GM19324 (cell line): ENCODE results near the gene VDR.

Experiments used
- ATAC-seq: cut with Tn5 transposase; IDR thresholded peaks from one replicate; pipeline ENCODE4 v1.9.1; 2021; ENCODE audit warnings: mild to moderate bottlenecking, moderate library complexity; ENCODE audit not compliant: unreplicated experiment, low FRiP score

The VDR gene

DNA sequence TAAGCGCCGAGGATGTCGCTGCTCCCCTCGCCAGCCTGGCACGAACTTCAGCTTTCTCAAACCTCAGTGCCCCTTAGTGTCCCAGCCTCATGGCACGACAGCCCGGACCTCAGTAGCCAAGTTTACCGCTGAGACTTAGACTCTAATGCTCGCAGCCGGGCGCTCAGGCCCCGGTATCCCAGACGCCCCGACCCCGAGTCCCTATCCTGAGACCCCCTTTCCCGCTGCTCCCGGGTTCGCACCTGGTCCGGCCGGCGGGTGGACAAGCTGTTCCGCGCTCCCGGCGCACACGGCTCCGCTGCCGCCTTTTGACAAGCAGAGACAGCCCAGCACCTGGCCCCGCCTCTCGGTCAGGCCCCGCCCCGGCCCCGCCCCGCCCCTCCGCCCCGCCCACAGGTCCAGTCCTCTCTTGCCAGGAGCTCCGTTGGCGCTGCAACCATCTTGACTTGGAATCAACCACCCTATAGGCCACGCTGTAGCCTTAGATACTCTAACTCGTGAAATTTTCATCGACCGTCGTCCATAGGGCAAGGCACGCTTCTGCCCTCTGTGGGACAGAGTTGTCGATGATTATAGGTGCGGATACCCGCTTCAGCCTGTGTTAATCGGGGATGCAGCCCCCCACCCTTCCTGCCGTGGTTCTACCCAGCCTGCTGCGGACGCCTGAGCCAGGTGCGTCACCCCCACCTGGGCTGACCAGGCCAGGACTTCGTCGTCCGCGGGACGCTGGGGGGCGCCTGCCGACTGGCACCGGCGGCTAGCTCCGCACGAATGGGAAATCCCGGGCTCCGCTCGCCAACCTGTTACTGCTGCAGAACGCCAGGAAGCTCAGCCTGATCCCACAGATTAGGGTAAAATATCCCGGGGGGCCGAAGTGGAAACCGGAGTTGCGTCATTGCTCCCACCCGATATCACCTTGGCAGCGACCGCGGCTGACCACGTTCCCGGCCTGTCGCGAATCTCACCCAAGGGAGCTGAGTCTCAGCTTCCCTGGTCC lies at the start of gene VDR:
Gene VDR, minus strand, starts transcription at position 282 of the 997 bp plus-strand sequence. CDS start 25,881 bp downstream, outside the sequence.
- ATAC-seq: peak; percentile 57

- ATAC-seq: no peak
These were observed 49.3 kb upstream of the VDR start for GRCh38 chr12:47954058-47954457.

GRCh38 chr12:47950856-47951468 lies 46.2 kb upstream of the VDR start:
- ATAC-seq: no peak

DNA sequence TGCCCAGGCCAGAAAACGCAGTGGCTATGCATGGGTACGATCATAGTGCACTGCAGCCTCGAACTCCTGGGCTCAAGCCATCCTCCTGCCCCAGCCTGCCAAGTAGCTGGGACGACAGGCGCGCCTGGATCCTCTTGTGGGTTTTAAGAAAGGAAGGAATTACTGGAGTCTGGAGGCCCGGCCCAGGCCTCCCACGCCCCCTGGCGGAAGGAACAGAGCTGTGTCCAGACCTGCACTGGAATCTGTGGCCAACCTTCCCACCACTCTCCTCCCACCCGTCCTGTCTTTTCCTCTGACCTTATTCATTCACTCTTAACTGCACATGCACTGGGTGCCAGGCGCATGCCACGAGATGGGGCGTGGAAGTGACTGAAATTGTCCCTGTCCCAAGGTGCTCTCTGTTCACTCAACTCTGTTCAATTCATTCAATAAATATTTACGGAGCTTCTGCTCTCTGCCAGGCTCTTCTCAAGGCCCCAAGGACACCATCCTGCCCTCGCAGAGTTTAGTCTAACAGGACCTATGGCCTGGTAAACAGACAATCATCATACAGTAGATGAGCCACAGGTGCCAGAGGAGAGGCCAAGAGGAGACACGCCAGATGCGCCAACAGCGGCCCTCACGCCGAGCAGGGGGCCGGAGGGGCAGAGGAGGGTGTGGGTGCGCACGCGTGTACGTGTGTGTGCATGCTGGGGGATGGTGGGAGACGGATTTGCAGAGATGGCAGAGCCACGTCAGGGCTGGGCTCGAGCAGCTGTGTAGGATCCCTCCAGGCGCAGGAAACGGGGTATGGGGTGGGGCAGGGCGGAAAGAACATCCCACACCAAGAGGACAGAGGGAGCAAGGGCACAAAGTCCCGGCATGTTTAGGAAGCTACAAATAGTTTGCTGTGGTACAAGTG lies 44.9 kb upstream of the VDR start:
- no peak for ATAC-seq

GRCh38 chr12:47947341-47947740 lies 42.5 kb upstream of the VDR start:
- ATAC-seq: no peak

GRCh38 chr12:47946413-47947323 lies 41.9 kb upstream of the VDR start:
- ATAC-seq: no peak

DNA sequence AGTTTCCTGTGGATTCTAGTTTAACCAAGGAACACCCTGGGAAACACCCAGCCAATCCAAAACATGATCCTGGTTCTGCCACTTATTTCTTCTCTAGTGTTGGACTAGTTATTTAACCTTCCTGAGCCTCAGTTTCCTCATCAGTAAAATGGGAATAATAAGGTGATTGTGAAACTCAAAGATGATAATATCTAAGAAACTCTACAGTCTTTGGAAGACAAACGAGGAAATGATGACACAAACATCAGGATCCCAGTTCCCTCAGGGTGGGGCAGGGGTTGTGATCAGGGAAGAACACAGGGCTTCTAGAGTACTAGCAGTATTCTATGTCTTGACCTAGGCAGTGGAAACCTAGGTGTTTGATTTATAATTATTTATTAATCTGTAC lies 40.5 kb upstream of the VDR start:
- no peak for ATAC-seq

GRCh38 chr12:47944685-47945340 lies 40.0 kb upstream of the VDR start:
- no peak for ATAC-seq

GRCh38 chr12:47943623-47944340 lies 39.0 kb upstream of the VDR start:
- ATAC-seq: no peak

- ATAC-seq: no peak
These were observed 37.9 kb upstream of the VDR start for GRCh38 chr12:47942614-47943225.

- ATAC-seq: no peak
These were observed 37.2 kb upstream of the VDR start for GRCh38 chr12:47941871-47942613.

- ATAC-seq: no peak
These were observed 36.6 kb upstream of the VDR start for GRCh38 chr12:47941475-47941780.

- no peak for ATAC-seq
These were observed 36.1 kb upstream of the VDR start for GRCh38 chr12:47940773-47941474.

DNA sequence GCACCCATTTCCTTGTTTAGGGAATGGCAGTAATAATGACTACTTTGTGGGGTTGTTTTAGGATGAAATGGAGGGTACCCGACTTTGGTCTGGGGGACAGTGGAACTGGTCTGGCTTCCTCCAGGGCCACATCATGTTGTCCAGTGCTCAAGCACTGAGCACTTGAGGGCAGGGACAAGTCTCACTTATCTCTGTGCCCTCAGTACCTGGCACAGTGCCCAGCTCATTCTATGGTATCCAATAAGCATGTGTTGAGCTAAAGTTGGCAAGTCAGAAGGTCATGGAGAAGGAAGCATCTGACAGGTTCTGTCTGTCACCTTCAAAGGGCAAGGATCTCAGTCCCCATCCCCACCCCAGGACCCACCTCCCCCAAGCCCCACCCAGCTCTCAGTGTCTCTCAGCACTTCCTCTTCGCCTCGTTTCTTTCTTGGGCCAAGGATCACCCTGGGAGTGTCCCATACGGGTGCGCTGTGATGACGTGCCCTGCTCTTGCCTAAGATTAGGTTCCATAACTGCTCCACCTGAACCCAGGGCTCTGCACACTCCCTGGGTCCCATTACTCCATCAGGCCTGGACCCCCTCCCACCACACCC lies 34.3 kb upstream of the VDR start:
- no peak for ATAC-seq

DNA sequence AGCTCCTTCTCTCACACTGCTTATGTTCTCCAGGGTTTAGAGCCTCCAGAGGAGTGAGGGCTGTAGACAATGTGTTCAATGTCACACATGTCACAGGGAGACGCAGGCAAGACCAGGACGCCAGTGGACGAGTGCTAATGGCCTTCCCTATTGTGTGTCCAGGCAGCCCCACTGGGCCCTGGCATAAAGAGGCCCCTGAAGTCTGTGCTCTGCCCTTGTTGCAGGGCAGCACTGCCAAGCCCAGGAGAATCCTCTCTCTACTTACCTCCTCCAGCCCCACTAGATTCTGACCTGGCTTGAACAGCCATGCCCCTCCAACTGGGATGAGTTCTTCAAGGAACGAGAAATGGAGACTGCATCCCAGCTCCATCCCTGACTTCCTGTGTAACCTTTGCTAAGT lies 33.8 kb upstream of the VDR start:
- no peak for ATAC-seq

DNA sequence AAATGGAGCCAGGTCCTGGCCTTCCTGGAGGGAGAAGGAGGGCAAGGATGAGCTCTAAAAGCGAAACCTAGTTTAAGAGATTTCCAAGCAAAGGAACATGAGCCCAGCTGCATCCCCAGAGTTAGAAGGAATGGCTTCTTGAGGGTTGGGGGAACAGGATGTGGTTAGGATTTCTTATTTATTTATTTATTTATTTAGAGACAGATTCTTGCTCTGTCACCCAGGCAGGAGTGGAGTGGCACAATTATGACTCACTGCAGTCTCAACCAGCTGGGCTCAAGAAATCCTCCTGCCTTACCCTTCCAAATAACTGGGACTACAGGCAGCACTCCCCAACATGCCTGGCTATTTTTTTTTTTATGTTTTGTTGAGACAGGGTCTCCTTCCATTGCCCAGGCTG lies 33.3 kb upstream of the VDR start:
- no peak for ATAC-seq

DNA sequence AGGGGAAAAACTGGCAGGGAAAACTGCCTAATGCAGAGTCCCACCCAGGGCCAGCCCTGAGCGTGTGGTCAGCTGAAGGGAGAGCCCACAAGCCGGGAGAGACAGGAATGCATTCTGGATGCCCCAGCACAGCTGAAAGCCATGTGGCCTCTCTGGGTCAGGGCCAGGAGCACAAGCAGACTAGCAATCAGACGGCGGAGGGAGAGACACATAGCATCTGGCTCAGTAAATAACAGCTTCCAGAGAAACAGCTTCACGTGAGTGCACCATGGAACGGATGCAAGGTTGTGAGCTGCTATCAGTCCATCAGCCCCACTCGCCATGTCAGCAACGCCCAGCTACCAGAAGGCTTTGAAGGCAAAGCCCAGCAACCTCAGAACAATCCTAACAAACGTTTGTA lies 30.4 kb upstream of the VDR start:
- ATAC-seq: no peak
